Hepatocyte (in vitro differentiated cells): ENCODE results near the gene CHAD. TPM values are rescaled to one million over a fixed set of nuclear protein-coding genes. Genes with fewer than 3 reads are reported as not detected.

Experiments
- DNase-seq: peaks from one replicate; pipeline ENCODE4 v3.0.0-alpha.2; 2016; ENCODE audit warnings: low spot score
- H2AFZ ChIP-seq: fragments of 200-600 bp; sonication (generic); 2 replicates; pipeline ENCODE4 v1.6.0; 2016; ENCODE audit warnings: antibody characterized with exemption, mild to moderate bottlenecking
- H3K27ac ChIP-seq: fragments of 200-600 bp; sonication (generic); 2 replicates; pipeline ENCODE4 v1.5.1; 2016; ENCODE audit warnings: mild to moderate bottlenecking
- H3K27me3 ChIP-seq: fragments of 200-600 bp; sonication (generic); 2 replicates; pipeline ENCODE4 v1.6.1; 2016
- H3K36me3 ChIP-seq: fragments of 200-600 bp; sonication (generic); replicated peaks from 2 replicates; pipeline ENCODE4 v1.5.1; 2016; ENCODE audit warnings: low read depth; ENCODE audit not compliant: insufficient read depth
- H3K4me1 ChIP-seq: fragments of 200-600 bp; sonication (generic); 2 replicates; pipeline ENCODE4 v1.5.1; 2016; ENCODE audit warnings: mild to moderate bottlenecking, moderate library complexity; ENCODE audit not compliant: insufficient read depth
- H3K4me2 ChIP-seq: fragments of 200-600 bp; sonication (generic); 2 replicates; pipeline ENCODE4 v1.6.0; 2016
- H3K4me3 ChIP-seq: fragments of 200-600 bp; sonication (generic); 2 replicates; pipeline ENCODE4 v1.5.1; 2016; ENCODE audit warnings: mild to moderate bottlenecking
- H3K79me2 ChIP-seq: fragments of 200-600 bp; sonication (generic); 2 replicates; pipeline ENCODE4 v1.6.0; 2017; ENCODE audit warnings: mild to moderate bottlenecking
- H3K9me2 ChIP-seq: fragments of 200-600 bp; sonication (generic); replicated peaks from 2 replicates; pipeline ENCODE4 v1.6.0; 2017; ENCODE audit warnings: mild to moderate bottlenecking; ENCODE audit not compliant: insufficient read depth
- H3K9me3 ChIP-seq: fragments of 200-600 bp; sonication (generic); 2 replicates; pipeline ENCODE4 v1.5.1; 2016; ENCODE audit warnings: low read depth, mild to moderate bottlenecking
- H4K20me1 ChIP-seq: fragments of 200-600 bp; sonication (generic); 2 replicates; pipeline ENCODE4 v1.6.0; 2016; ENCODE audit warnings: mild to moderate bottlenecking; ENCODE audit not compliant: insufficient read depth, poor library complexity, severe bottlenecking
- CTCF ChIP-seq: fragments of 200-600 bp; sonication (generic); IDR thresholded peaks from 2 replicates; pipeline ENCODE4 v1.5.1; 2016; ENCODE audit warnings: antibody characterized with exemption, mild to moderate bottlenecking; ENCODE audit not compliant: poor library complexity
- EZH2 ChIP-seq: fragments of 200-600 bp; sonication (generic); IDR thresholded peaks from 2 replicates; pipeline ENCODE4 v1.6.1; 2016; ENCODE audit warnings: antibody characterized with exemption, mild to moderate bottlenecking, borderline replicate concordance
- EZH2phosphoT487 ChIP-seq: fragments of 200-600 bp; sonication (generic); IDR thresholded peaks from one replicate; pipeline ENCODE4 v1.6.1; 2018; ENCODE audit warnings: antibody characterized with exemption, mild to moderate bottlenecking, low read depth, moderate library complexity; ENCODE audit not compliant: unreplicated experiment, severe bottlenecking
- WGBS: methylation state at CpG from one replicate; pipeline ENCODE4 v1.1.6; 2016; ENCODE audit warnings: low lambda C conversion rate; ENCODE audit errors: missing lambda C conversion rate; 5-methylcytosine and 5-hydroxymethylcytosine counted together
- polyA plus RNA-seq: library from polyadenylated mRNA; unstranded; fragments of >200 nt; fragmentation: Nextera tagmentation; extraction: Ambion mirVana; gene quantifications from 2 replicates; pipeline ENCODE4 v1.2.1, GENCODE V29; 2016
- total RNA-seq: library from RNA; depleted of rRNA; stranded (reverse); fragments of >200 nt; gene quantifications from 2 replicates; pipeline ENCODE4 v1.2.3, GENCODE V29; 2014

The CHAD gene
- total and polyA plus RNA-seq, 2 experiments from 2014 or later = 0.20 to 1.8 TPM

DNA sequence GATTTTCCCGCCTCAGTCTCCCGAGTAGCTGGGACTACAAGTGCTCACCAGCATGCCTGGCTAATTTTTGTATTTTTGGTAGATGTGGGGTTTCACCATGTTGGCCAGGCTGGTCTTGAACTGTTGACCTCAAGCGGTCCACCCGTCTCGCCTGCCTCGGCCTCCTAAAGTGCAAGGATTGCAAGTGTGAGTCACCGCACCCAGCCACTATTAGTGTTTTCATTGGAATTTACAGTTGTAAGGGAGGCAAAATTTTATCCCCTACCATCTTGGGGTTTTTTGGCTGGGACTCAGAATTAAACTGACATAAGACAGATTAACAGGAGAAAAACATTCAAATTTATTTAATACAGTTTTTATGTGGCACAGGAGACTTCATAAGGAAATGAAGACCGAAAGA lies 27.2 kb upstream of the CHAD start:
- no peaks in the 10 kb centered on the region for H3K9me2 ChIP-seq
- H3K4me2 ChIP-seq = no peak overlapping the region
- H3K4me3 ChIP-seq = no peak overlapping the region
- no peak for DNase-seq
- H3K27me3 ChIP-seq = no peaks in the 10 kb centered on the region
- no peak overlapping the region for H2AFZ ChIP-seq
- no peaks in the 10 kb centered on the region for H3K9me3 ChIP-seq
- H3K79me2 ChIP-seq = no peaks in the 10 kb centered on the region
- no peaks in the 10 kb centered on the region for H4K20me1 ChIP-seq
- 88% methylated on average over 8 of the region's 8 CpGs for WGBS
- H3K36me3 ChIP-seq = no peaks in the 10 kb centered on the region
- no peak overlapping the region for H3K27ac ChIP-seq
- peaks cover 6% of the 10 kb centered on the region for H3K4me1 ChIP-seq
- TF ChIP-seq EZH2phosphoT487 = no peak
- TF ChIP-seq EZH2 = no peak
- no peak for TF ChIP-seq CTCF

GRCh38 chr17:50495217-50495823 lies 26.6 kb upstream of the CHAD start:
- Histone ChIP-seq H3K36me3 (no peaks in the 10 kb centered on the region), H3K27me3 (no peaks in the 10 kb centered on the region), H3K4me3 (no peak overlapping the region), H3K79me2 (no peaks in the 10 kb centered on the region), H3K27ac (no peak overlapping the region), H3K4me2 (no peak overlapping the region), H2AFZ (no peak overlapping the region), H3K4me1 (peaks cover 6% of the 10 kb centered on the region), H3K9me3 (no peaks in the 10 kb centered on the region), H4K20me1 (no peaks in the 10 kb centered on the region), H3K9me2 (no peaks in the 10 kb centered on the region)
- no peak for DNase-seq
- TF ChIP-seq EZH2phosphoT487 = no peak
- no peak for TF ChIP-seq EZH2
- no peak for TF ChIP-seq CTCF
- WGBS = 80% methylated on average over 8 of the region's 8 CpGs

DNA sequence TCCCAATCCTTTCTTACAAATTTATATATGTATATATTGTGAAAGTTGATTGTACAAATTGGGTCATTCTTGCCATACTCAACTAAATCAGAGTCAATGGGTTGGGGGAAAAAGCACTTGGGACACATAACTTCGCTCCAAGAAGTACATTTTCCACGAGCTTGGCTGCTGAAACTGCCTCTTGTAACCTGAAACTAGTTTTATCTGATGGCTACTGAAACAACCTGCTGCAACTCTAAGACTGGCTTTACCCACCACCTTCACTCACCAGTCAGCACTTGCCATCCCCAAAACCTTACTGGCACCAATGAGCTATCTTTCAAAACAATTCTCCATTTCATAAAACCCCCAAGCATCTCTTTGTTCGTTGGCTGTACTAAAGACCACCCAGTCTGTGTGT lies 25.1 kb upstream of the CHAD start:
- H3K9me3 ChIP-seq = no peaks in the 10 kb centered on the region
- DNase-seq = no peak
- H3K9me2 ChIP-seq = no peaks in the 10 kb centered on the region
- no peaks in the 10 kb centered on the region for H3K79me2 ChIP-seq
- no peak overlapping the region for H3K27ac ChIP-seq
- H3K27me3 ChIP-seq = no peaks in the 10 kb centered on the region
- TF ChIP-seq EZH2 (no peak), EZH2phosphoT487 (no peak), CTCF (no peak)
- no peaks in the 10 kb centered on the region for H4K20me1 ChIP-seq
- WGBS = 22% methylated on average over 3 of the region's 3 CpGs
- H3K4me2 ChIP-seq = no peak overlapping the region
- no peak overlapping the region for H3K4me3 ChIP-seq
- H3K4me1 ChIP-seq = peaks cover 6% of the 10 kb centered on the region
- no peaks in the 10 kb centered on the region for H3K36me3 ChIP-seq
- no peak overlapping the region for H2AFZ ChIP-seq

- DNase-seq = no peak
- TF ChIP-seq CTCF (no peak), EZH2 (no peak), EZH2phosphoT487 (no peak)
- Histone ChIP-seq H3K4me3 (no peak overlapping the region), H3K79me2 (no peaks in the 10 kb centered on the region), H4K20me1 (no peaks in the 10 kb centered on the region), H3K27me3 (no peaks in the 10 kb centered on the region), H2AFZ (no peak overlapping the region), H3K27ac (no peak overlapping the region), H3K4me2 (no peak overlapping the region), H3K36me3 (no peaks in the 10 kb centered on the region), H3K9me2 (no peaks in the 10 kb centered on the region), H3K9me3 (no peaks in the 10 kb centered on the region), H3K4me1 (no peaks in the 10 kb centered on the region)
- WGBS = 87% methylated on average over 8 of the region's 8 CpGs
Measured at GRCh38 chr17:50492214-50492613, 23.5 kb upstream of the CHAD start.
